ENCODE data around the gene LSM4.

Gene LSM4

GRCh38 chr19:18265582-18265981 lies 57.3 kb downstream of the LSM4 start:
- H3K4me1 ChIP-seq (ENCODE audit: control insufficient read depth, low read depth, low read length) = no peaks in the 10 kb centered on the region
- H3K27ac ChIP-seq (ENCODE audit: low read length) = no peak overlapping the region
- no peak overlapping the region for H3K4me3 ChIP-seq (ENCODE audit: low read length)
- H3K36me3 ChIP-seq (ENCODE audit: control insufficient read depth, low read depth, low read length) = no peaks in the 10 kb centered on the region
- no peaks in the 10 kb centered on the region for H3K9me3 ChIP-seq (ENCODE audit: control insufficient read depth, low read depth, low read length)
- H3K27me3 ChIP-seq (ENCODE audit: control insufficient read depth, insufficient read depth, low read length) = no peaks in the 10 kb centered on the region
- no peak overlapping the region for H3K9ac ChIP-seq (ENCODE audit: low read length)

DNA sequence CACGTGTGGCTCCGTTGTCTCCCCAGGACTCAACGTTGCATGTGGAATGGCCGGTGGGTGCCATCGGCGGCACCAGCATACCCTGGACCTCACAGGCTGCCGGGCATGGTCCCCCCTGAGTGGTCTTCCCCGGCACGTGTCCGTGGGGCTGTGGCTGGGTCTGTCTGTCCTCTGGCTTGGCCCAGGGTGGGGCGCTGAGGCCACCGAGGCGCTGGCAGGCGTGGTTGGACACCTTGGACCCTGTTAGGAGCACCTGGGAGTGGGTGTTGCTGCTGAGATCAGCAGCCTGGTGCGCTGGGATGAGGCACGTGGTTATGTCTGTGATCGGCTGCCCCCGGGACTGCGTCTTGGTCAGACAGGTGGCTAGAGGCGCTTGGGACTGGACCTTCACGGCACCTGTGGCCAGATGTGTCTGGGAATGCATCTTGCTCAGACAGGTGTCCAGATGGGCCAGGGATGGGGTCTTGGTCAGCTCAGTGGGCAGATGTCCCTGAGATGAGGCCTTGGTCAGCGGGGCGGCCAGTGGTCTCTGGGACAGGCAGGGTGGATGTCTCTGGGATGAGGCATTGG lies 57.8 kb downstream of the LSM4 start:
- no peak overlapping the region for H3K4me3 ChIP-seq (ENCODE audit: low read length)
- no peaks in the 10 kb centered on the region for H3K9me3 ChIP-seq (ENCODE audit: control insufficient read depth, low read depth, low read length)
- H3K4me1 ChIP-seq (ENCODE audit: control insufficient read depth, low read depth, low read length) = no peaks in the 10 kb centered on the region
- no peak overlapping the region for H3K27ac ChIP-seq (ENCODE audit: low read length)
- no peaks in the 10 kb centered on the region for H3K27me3 ChIP-seq (ENCODE audit: control insufficient read depth, insufficient read depth, low read length)
- no peaks in the 10 kb centered on the region for H3K36me3 ChIP-seq (ENCODE audit: control insufficient read depth, low read depth, low read length)
- H3K9ac ChIP-seq (ENCODE audit: low read length) = no peak overlapping the region

- Histone ChIP-seq H3K27me3 (ENCODE audit: control insufficient read depth, insufficient read depth, low read length) (no peaks in the 10 kb centered on the region), H3K9ac (ENCODE audit: low read length) (no peak overlapping the region), H3K27ac (ENCODE audit: low read length) (no peak overlapping the region), H3K4me1 (ENCODE audit: control insufficient read depth, low read depth, low read length) (no peaks in the 10 kb centered on the region), H3K4me3 (ENCODE audit: low read length) (no peak overlapping the region), H3K36me3 (ENCODE audit: control insufficient read depth, low read depth, low read length) (no peaks in the 10 kb centered on the region), H3K9me3 (ENCODE audit: control insufficient read depth, low read depth, low read length) (no peaks in the 10 kb centered on the region)
These were observed 58.6 kb downstream of the LSM4 start for GRCh38 chr19:18264137-18264854.

- Histone ChIP-seq H3K4me3 (ENCODE audit: low read length) (no peak overlapping the region), H3K9me3 (ENCODE audit: control insufficient read depth, low read depth, low read length) (no peaks in the 10 kb centered on the region), H3K4me1 (ENCODE audit: control insufficient read depth, low read depth, low read length) (no peaks in the 10 kb centered on the region), H3K27me3 (ENCODE audit: control insufficient read depth, insufficient read depth, low read length) (no peaks in the 10 kb centered on the region), H3K27ac (ENCODE audit: low read length) (no peak overlapping the region), H3K9ac (ENCODE audit: low read length) (no peak overlapping the region), H3K36me3 (ENCODE audit: control insufficient read depth, low read depth, low read length) (no peaks in the 10 kb centered on the region)
These were observed 59.3 kb downstream of the LSM4 start for GRCh38 chr19:18263324-18264136.

DNA sequence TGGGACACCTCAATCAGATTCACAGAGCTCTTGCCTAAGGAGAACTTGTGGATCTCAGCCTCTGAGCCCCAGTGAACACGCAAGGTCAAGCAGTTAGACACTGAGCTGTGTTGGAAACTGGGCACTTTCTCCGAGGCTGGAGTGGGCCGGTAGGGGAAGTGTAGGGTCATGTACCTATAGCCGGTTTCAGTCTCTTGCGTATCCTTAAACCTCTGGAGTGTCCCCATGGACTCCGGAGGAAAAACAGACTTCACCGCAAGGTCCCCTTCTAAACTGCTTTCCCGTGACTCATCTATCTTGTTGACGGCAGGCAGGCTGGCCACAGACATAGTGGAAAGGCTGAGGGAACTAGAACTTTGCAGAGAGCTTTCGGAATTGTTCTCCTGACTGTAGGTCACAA lies 60.0 kb downstream of the LSM4 start:
- no peaks in the 10 kb centered on the region for H3K4me1 ChIP-seq (ENCODE audit: control insufficient read depth, low read depth, low read length)
- no peak overlapping the region for H3K4me3 ChIP-seq (ENCODE audit: low read length)
- H3K36me3 ChIP-seq (ENCODE audit: control insufficient read depth, low read depth, low read length) = no peaks in the 10 kb centered on the region
- no peak overlapping the region for H3K9ac ChIP-seq (ENCODE audit: low read length)
- no peaks in the 10 kb centered on the region for H3K9me3 ChIP-seq (ENCODE audit: control insufficient read depth, low read depth, low read length)
- no peak overlapping the region for H3K27ac ChIP-seq (ENCODE audit: low read length)
- no peaks in the 10 kb centered on the region for H3K27me3 ChIP-seq (ENCODE audit: control insufficient read depth, insufficient read depth, low read length)

DNA sequence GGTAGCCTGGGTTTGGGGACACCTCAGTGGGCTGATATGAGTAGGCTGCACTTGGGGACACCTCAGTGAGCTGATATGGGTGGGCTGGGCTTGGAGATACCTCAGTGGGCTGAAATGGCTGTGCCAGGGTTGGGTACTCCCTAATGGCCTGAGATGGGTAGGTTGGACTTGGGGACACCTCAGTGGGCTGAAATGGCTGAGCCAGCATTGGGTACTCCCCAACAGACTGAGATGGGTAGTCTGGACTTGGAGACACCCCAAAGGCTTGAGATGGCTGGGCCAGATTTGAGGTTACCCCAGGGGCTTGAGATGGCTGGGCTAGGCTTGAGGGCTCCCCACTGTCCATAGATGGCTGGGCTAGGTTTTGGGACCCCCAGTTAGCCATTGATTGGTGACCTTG lies 60.7 kb downstream of the LSM4 start:
- Histone ChIP-seq H3K36me3 (ENCODE audit: control insufficient read depth, low read depth, low read length) (no peaks in the 10 kb centered on the region), H3K9ac (ENCODE audit: low read length) (no peak overlapping the region), H3K4me1 (ENCODE audit: control insufficient read depth, low read depth, low read length) (no peaks in the 10 kb centered on the region), H3K9me3 (ENCODE audit: control insufficient read depth, low read depth, low read length) (no peaks in the 10 kb centered on the region), H3K27ac (ENCODE audit: low read length) (no peak overlapping the region), H3K4me3 (ENCODE audit: low read length) (no peak overlapping the region), H3K27me3 (ENCODE audit: control insufficient read depth, insufficient read depth, low read length) (no peaks in the 10 kb centered on the region)

- Histone ChIP-seq H3K9me3 (ENCODE audit: control insufficient read depth, low read depth, low read length) (no peaks in the 10 kb centered on the region), H3K36me3 (ENCODE audit: control insufficient read depth, low read depth, low read length) (no peaks in the 10 kb centered on the region), H3K27ac (ENCODE audit: low read length) (no peak overlapping the region), H3K4me1 (ENCODE audit: control insufficient read depth, low read depth, low read length) (no peaks in the 10 kb centered on the region), H3K27me3 (ENCODE audit: control insufficient read depth, insufficient read depth, low read length) (no peaks in the 10 kb centered on the region), H3K4me3 (ENCODE audit: low read length) (no peak overlapping the region), H3K9ac (ENCODE audit: low read length) (no peak overlapping the region)
These were observed 61.4 kb downstream of the LSM4 start for GRCh38 chr19:18261474-18261873.

DNA sequence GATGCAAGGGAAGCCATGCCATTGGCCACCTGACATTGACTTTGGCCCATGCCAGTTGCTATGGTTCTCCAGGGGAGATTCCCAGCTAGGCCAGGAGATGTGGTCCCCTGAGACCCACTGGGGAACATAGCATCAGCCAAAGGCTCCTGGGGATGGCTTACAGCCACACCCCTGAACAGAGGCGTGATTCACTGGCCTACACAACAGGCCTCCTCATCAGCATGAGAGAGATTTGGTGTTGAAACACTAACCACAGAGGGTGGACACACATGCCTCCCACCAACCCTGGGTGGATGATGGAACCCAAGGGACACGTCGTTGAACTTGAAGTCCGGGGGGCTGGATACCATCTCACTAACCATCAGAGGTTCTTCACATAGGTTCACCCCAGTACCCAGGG lies 63.0 kb downstream of the LSM4 start:
- Histone ChIP-seq H3K4me3 (ENCODE audit: low read length) (no peak overlapping the region), H3K4me1 (ENCODE audit: control insufficient read depth, low read depth, low read length) (no peaks in the 10 kb centered on the region), H3K36me3 (ENCODE audit: control insufficient read depth, low read depth, low read length) (no peaks in the 10 kb centered on the region), H3K9ac (ENCODE audit: low read length) (no peak overlapping the region), H3K27me3 (ENCODE audit: control insufficient read depth, insufficient read depth, low read length) (no peaks in the 10 kb centered on the region), H3K27ac (ENCODE audit: low read length) (no peak overlapping the region), H3K9me3 (ENCODE audit: control insufficient read depth, low read depth, low read length) (no peaks in the 10 kb centered on the region)

DNA sequence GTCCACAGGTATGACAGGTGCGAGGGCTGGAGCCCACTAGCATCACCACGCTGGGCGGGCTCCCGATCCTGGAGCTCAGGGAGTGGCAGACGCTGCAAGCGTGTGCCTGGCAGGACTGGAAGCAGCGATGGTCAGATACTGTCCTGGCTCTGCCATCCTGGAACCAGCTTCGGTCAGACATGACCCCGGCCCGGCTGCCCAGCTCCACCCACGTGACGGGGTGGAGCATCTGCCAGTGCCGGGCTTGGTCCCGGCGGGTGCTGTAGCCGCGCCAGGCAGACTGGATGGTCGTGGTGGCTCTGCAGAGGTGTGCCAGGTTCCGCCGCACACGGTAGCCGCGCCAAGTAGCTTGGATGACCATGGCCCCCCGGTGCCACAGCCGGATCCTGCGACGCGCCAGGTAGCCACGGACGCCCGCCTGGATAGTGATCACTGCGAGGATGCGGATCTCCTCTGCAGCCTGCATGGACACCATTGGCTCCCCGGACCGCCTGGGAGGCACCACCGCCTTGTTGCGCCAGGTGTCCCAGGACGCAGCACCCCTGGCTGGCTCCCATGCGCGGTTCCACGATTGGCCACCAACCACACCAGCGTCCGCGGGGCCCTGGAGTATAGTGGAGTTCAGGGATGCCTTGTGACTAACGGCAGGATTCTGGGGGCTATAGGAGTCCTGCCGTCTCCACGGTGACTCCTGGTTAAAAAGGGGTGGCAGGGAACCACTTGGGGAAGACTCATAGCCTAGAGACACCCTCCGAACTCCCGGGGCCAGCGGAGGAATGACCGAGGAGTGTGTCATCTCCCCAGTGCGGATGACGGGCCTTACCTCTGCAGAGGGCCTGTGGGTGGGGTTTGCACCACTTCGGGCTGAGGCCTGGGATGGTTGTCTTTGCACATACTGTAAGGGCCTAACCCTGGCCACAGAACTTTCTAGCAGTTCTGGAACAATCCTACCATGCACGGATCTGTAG lies 65.1 kb downstream of the LSM4 start:
- H3K9ac ChIP-seq (ENCODE audit: low read length) = no peak overlapping the region
- no peaks in the 10 kb centered on the region for H3K9me3 ChIP-seq (ENCODE audit: control insufficient read depth, low read depth, low read length)
- H3K4me1 ChIP-seq (ENCODE audit: control insufficient read depth, low read depth, low read length) = peaks cover 5% of the 10 kb centered on the region
- no peak overlapping the region for H3K4me3 ChIP-seq (ENCODE audit: low read length)
- H3K27ac ChIP-seq (ENCODE audit: low read length) = no peak overlapping the region
- peaks cover 20% of the 10 kb centered on the region for H3K27me3 ChIP-seq (ENCODE audit: control insufficient read depth, insufficient read depth, low read length)
- H3K36me3 ChIP-seq (ENCODE audit: control insufficient read depth, low read depth, low read length) = no peaks in the 10 kb centered on the region

Data from iPS-18a (cell line).